ENCODE measurements around the gene PBLD.

- TF ChIP-seq, protein P1, sequence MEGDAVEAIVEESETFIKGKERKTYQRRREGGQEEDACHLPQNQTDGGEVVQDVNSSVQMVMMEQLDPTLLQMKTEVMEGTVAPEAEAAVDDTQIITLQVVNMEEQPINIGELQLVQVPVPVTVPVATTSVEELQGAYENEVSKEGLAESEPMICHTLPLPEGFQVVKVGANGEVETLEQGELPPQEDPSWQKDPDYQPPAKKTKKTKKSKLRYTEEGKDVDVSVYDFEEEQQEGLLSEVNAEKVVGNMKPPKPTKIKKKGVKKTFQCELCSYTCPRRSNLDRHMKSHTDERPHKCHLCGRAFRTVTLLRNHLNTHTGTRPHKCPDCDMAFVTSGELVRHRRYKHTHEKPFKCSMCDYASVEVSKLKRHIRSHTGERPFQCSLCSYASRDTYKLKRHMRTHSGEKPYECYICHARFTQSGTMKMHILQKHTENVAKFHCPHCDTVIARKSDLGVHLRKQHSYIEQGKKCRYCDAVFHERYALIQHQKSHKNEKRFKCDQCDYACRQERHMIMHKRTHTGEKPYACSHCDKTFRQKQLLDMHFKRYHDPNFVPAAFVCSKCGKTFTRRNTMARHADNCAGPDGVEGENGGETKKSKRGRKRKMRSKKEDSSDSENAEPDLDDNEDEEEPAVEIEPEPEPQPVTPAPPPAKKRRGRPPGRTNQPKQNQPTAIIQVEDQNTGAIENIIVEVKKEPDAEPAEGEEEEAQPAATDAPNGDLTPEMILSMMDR (IDR thresholded peaks at IDR 0.05; ENCODE audit: poor library complexity, severe bottlenecking) = peak; percentile 79
- TF ChIP-seq EP300 (conservative IDR thresholded peaks at IDR 0.05; ENCODE audit: poor library complexity, severe bottlenecking) (no peak), EZH2 (IDR thresholded peaks at IDR 0.05; ENCODE audit: borderline replicate concordance, insufficient read depth, low read length, poor library complexity, severe bottlenecking) (no peak)
Observed at GRCh38 chr10:68301790-68302502, 30.8 kb downstream of the PBLD start.
